HepG2 (cell line): ENCODE measurements around the gene HYAL2. TPM values are rescaled to one million over a fixed set of nuclear protein-coding genes. Genes with fewer than 3 reads are reported as not detected.

ENCODE experiments used
- ARID3A ChIP-seq: IDR thresholded peaks from 2 replicates; pipeline ENCODE4 v1.6.1; 2012; ENCODE audit warnings: low read depth, low read length, improper control_type of control experiment
- CREB3 ChIP-seq: sonication (generic); formaldehyde crosslinking; IDR thresholded peaks from 2 replicates; pipeline ENCODE4 v1.5.0; 2020; ENCODE audit warnings: missing genetic modification reagents
- FOXP1 ChIP-seq, 2 experiments: fragments of 450-650 bp in 1 of 2; IDR thresholded peaks; 2 replicates each; pipeline ENCODE4 v1.6.1; 2017 to 2018; ENCODE audit warnings: antibody characterized with exemption in 1 of 2
- HIC2 ChIP-seq: sonication (generic); formaldehyde crosslinking; IDR thresholded peaks from 2 replicates; pipeline ENCODE4 v1.9.0; 2022; ENCODE audit warnings: low read depth, missing genetic modification reagents
- KDM1A ChIP-seq: IDR thresholded peaks from 2 replicates; pipeline ENCODE4 v1.6.1; 2016; ENCODE audit warnings: missing compliant biosample characterization
- KDM6A ChIP-seq: IDR thresholded peaks from 2 replicates; pipeline ENCODE4 v1.6.1; 2016; ENCODE audit warnings: low read depth
- MBD4 ChIP-seq: IDR thresholded peaks from 2 replicates; pipeline ENCODE4 v1.6.1; 2012; ENCODE audit warnings: low read length, inconsistent platforms, borderline replicate concordance
- MIXL1 ChIP-seq: IDR thresholded peaks from 2 replicates; pipeline ENCODE4 v1.6.1; 2016
- MTA3 ChIP-seq: sonication (generic); formaldehyde crosslinking; IDR thresholded peaks from 2 replicates; pipeline ENCODE4 v1.4.0; 2020; ENCODE audit warnings: missing genetic modification reagents
- RARG ChIP-seq: sonication (generic); formaldehyde crosslinking; IDR thresholded peaks from 2 replicates; pipeline ENCODE4 v1.4.0; 2020; ENCODE audit warnings: low read depth, mild to moderate bottlenecking, missing genetic modification reagents
- RXRA ChIP-seq: sonication (generic); formaldehyde crosslinking; IDR thresholded peaks from 2 replicates; pipeline ENCODE4 v1.5.1; 2020; ENCODE audit warnings: missing genetic modification reagents
- SMAD1 ChIP-seq: sonication (generic); formaldehyde crosslinking; IDR thresholded peaks from 2 replicates; pipeline ENCODE4 v1.4.0; 2020; ENCODE audit warnings: missing genetic modification reagents, low read depth, mild to moderate bottlenecking, borderline replicate concordance
- SNAPC5 ChIP-seq: sonication (generic); formaldehyde crosslinking; IDR thresholded peaks from 2 replicates; pipeline ENCODE4 v1.8.1; 2023; ENCODE audit warnings: mild to moderate bottlenecking, missing genetic modification reagents, borderline replicate concordance
- TFDP1 ChIP-seq: IDR thresholded peaks from 2 replicates; pipeline ENCODE4 v1.6.1; 2016; ENCODE audit warnings: missing compliant biosample characterization, missing genetic modification reagents, borderline replicate concordance
- WIZ ChIP-seq: sonication (generic); formaldehyde crosslinking; IDR thresholded peaks from 2 replicates; pipeline ENCODE4 v1.5.1; 2020; ENCODE audit warnings: mild to moderate bottlenecking, missing genetic modification reagents
- ZBTB10 ChIP-seq: sonication (generic); formaldehyde crosslinking; IDR thresholded peaks from 2 replicates; pipeline ENCODE4 v1.4.0; 2020; ENCODE audit warnings: missing genetic modification reagents, borderline replicate concordance
- ZBTB38 ChIP-seq: sonication (generic); formaldehyde crosslinking; IDR thresholded peaks from 2 replicates; pipeline ENCODE4 v1.5.1; 2020; ENCODE audit warnings: mild to moderate bottlenecking, missing genetic modification reagents
- ZFP36 ChIP-seq: fragments of 150-350 bp; IDR thresholded peaks from 2 replicates; pipeline ENCODE4 v1.6.1; 2018; ENCODE audit warnings: borderline replicate concordance, low read length, low read depth; ENCODE audit not compliant: partially characterized antibody
- ZNF224 ChIP-seq: sonication (generic); formaldehyde crosslinking; IDR thresholded peaks from 2 replicates; pipeline ENCODE4 v1.5.0; 2020; ENCODE audit warnings: mild to moderate bottlenecking, missing genetic modification reagents
- ZNF274 ChIP-seq: sonication (generic); formaldehyde crosslinking; IDR thresholded peaks from 2 replicates; pipeline ENCODE4 v1.5.1; 2020; ENCODE audit warnings: mild to moderate bottlenecking, missing genetic modification reagents
- ZNF501 ChIP-seq: sonication (generic); formaldehyde crosslinking; IDR thresholded peaks from 2 replicates; pipeline ENCODE4 v1.5.1; 2020; ENCODE audit warnings: mild to moderate bottlenecking, moderate library complexity, missing genetic modification reagents
- ZNF547 ChIP-seq: sonication (generic); formaldehyde crosslinking; IDR thresholded peaks from 2 replicates; pipeline ENCODE4 v1.5.1; 2020; ENCODE audit warnings: mild to moderate bottlenecking, missing genetic modification reagents
- ZNF782 ChIP-seq: sonication (generic); formaldehyde crosslinking; IDR thresholded peaks from 2 replicates; pipeline ENCODE4 v1.4.0; 2020; ENCODE audit warnings: missing genetic modification reagents, mild to moderate bottlenecking, borderline replicate concordance
- polyA plus RNA-seq, 8 experiments: library from polyadenylated mRNA; depleted of rRNA in 3 of 8; stranded (reverse) in 7 of 8; unstranded in 1 of 8; fragments of >200 nt; fragmentation: Illumina TruSeq in 4 of 8; extraction: Trizol in 4 of 8; gene quantifications; 2 replicates each; pipeline versions ENCODE4 v1.2.1 to v1.2.3, GENCODE V29; 2011 to 2016; ENCODE audit warnings: low read depth in 4 of 8, missing spikeins in 1 of 8, mixed read lengths in 1 of 8; ENCODE audit not compliant: insufficient read depth in 1 of 8
- total RNA-seq, 5 experiments: library from RNA; depleted of rRNA; stranded (reverse); fragments of >200 nt; fragmentation: Illumina TruSeq; extraction: Trizol; gene quantifications; 2 replicates each; pipeline ENCODE4 v1.2.3, GENCODE V29; 2016; ENCODE audit warnings: low read depth in 1 of 5

Gene HYAL2
- total and polyA plus RNA-seq, 2 of the 13 experiments (the other 11 are each of a cell fraction or from before 2014, with no cell fraction given): 76.2 to 102 TPM

GRCh38 chr3:50271314-50271936, 51.1 kb downstream of the HYAL2 start (continued):
- no peak for TF ChIP-seq KDM6A
- no peak for TF ChIP-seq CREB3
- TF ChIP-seq MIXL1: no peak
- TF ChIP-seq ZNF501: no peak
- TF ChIP-seq KDM1A (CRISPR knock-in tag): no peak
- no peak for TF ChIP-seq ZNF547 (CRISPR knock-in tag)
- peak; percentile 39; the same call in 1 of the 2 replicates for TF ChIP-seq ZNF274 (CRISPR knock-in tag)
- no peak for TF ChIP-seq ZFP36
- TF ChIP-seq RARG (CRISPR knock-in tag): no peak
- no peak for TF ChIP-seq ZBTB38 (CRISPR knock-in tag)
- no peak for TF ChIP-seq WIZ (CRISPR knock-in tag)
- TF ChIP-seq ZBTB10 (CRISPR knock-in tag): no peak
- no peak for TF ChIP-seq SNAPC5 (CRISPR knock-in tag)
- TF ChIP-seq ZNF224 (CRISPR knock-in tag): no peak
- no peak for TF ChIP-seq ZNF782 (CRISPR knock-in tag)
- no peak for TF ChIP-seq MTA3 (CRISPR knock-in tag)
- no peak for TF ChIP-seq MBD4
- no peak for TF ChIP-seq TFDP1 (CRISPR knock-in tag)
- TF ChIP-seq RXRA (CRISPR knock-in tag): peak; percentile 94
- TF ChIP-seq ARID3A: no peak
- TF ChIP-seq FOXP1 (IDR thresholded peaks at IDR 0.05): no peak
- TF ChIP-seq FOXP1 (CRISPR knock-in tag; IDR thresholded peaks at IDR 0.05): peak; percentile 41; the same call in 1 of the 2 replicates
- 0 out of 2 replicates have a peak, but pooled peaks have one; percentile 15 for TF ChIP-seq SMAD1 (CRISPR knock-in tag)
- no peak; the same call in none of the 2 replicates for TF ChIP-seq HIC2 (CRISPR knock-in tag)
